Inflammatory macrophage (primary cell): ENCODE results near the gene LPCAT1.
"Not testable (repeated sequence)": the region's sequence is repeated elsewhere in the genome, so short reads cannot be mapped to it uniquely, and the experiment has no call there.

Experiments
- DNase-seq, 2 donors: peaks; one replicate each; pipeline ENCODE4 v3.0.0-alpha.2; 2020 to 2022

LPCAT1 gene

DNA sequence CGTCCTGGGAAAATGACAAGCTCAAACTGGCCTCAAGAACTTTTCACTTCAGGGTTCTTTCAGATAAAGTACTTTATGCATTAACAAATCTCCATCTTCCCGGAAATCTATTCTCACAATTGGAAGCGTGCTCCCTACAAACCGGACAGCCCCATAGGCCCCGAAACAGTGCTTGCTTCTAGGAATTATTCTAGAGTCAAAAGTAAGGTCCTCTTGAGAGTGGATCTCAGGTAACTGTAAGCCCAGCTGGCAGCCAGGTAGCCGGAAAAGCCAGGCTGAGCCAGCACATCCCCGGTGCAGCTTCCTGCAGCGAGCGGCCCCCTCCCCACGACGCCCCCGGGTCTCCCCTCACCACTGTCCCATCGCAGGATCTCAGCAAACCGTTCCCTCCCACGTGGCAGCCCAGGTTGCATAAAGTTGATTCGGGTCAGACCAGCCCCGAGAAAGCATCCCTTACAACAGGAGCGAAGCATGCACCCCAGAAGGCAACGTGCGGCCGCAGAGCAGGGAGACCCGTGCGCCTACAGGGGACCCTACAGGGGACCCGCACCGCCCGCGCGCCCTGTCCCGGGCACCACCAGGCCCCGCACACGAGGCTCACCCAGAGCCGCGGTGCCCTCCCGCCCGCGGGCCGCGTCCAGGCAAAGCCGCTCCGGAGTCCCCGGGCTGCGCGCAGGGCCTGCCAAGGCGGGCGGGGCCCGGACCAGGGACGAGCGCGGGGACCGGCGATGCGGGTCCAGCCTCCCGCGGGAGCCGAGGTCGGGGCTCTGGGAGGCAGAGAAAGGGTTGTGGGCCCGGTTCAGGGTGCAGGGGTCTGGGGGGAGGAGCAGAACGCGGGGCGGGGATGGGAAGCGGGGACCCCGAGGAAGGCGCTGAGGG is 920 bp downstream of the LPCAT1 start:
- no peak for DNase-seq

DNA sequence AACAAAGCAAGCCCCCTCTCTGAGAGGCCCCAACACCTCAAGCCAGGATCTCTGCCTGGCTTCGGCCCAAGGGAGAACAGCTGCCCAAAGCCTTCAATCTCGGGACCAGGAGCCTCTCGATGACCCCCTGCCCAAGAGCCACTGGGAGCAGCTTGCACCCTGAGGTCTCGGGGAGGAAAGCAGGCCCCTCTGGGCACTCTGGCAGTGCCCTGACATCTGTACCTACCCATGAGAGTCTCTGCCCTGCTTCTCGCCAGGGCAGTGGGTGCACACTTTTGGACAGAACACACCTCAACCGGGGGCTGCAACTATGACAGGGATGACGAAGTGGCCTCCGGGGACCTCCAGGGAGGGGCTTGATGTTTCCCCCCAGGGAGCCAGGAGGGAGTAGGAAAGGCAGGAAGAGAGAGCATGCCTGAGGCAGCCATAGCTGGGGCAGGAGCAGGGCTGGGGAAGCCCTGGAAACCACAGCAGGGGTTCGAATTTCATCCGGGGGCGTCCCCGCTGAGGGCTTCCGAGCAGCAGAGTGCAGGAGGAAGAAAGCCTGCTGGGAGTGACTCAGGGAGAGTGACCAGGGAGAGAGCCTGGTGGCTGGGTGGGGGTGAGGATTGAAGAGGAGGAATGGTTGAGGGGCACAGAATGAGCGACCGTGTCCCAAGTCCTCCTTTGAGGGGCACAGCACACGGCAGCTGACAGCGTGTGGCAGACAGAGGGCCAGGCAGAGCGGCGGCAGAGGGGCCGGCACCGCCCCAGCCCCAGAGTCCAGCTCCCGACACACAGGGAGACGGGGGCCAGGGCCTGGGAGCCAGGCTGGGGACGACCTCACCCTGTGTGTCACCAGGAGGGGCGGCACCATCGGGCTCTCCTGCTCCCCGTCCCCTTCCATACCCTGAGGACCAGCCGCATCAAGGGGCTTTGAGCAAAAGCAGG is 1.8 kb downstream of the LPCAT1 start:
- DNase-seq: peak in 1 of 2 donors; percentile 26

DNA sequence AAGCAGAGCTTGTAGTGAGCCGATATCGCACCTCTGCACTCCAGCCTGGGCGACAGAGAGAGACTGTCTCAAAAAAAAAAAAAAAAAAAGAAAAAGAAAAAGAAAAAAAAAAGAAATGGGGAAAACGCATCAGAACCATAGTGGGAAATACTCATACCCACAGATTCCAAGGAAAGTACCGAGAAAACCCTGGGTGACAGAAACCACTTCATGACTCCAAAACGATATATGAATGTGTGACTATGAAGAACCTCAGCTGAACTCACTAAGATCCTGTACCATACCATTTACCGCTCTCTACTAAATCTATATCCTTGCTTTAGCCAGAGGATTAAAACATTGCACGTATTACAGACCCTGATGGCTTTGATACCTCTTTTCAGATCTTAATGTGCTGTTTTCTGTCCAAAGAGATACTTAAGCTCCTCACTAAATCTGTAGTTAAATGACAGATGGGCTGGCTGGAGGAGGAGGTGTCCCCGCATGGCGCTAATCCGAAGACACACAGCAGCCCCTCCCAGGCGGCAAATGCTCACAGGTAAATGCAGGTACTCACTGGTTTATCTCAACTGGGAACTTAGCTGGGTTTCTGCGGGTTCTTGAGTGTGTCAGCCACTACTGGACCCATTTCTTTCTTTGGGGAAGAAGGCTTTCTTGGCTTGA is 2.8 kb downstream of the LPCAT1 start:
- DNase-seq: no peak

DNA sequence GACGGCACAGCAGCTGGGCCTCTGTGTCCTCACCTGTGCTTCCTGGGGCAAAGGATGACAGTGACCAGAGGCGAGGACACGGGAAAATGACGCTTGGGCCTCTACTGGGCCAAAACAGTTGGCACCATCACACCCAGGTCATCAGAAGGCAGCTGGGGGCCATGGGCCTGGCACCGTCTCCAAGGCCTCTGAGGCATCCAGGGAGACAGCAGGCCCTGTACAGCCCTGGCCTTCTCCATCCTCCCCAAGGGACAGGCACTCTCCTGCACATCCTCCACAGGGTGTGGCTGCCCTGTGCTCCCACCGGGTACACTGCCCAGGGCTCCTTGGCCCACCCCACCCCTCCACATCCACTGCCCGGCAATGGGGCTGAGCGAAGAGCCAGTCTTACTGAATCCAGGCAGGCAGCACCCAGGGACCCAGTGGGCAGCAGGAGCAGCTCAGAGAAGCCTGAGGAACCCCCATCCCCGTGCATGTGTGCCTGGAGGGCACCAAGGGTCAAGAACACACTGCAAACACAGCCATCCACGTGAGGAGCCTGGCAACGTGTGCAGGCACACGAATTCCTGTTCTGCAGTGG is 4.0 kb downstream of the LPCAT1 start:
- no peak for DNase-seq

DNA sequence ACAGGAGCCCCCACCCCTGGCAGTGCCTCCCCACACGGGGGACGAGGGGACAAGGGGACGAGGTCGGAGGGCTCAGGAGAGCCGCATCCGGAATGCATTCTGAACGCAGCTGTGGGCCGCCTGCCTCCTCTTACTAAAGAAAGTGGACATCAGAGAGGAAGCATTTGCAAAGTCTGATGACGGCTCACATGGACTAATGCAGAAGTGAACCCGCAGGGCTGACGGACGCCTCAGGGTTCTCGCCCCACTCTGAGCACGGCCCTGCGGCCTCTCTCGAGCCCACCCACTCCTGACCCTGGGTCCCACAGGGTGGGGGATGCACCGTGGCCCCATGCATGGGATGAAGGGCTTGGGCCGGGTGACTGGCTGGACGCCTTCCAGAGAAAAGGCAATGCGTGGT is 5.9 kb downstream of the LPCAT1 start:
- DNase-seq: peak; percentile 59 to 82

DNA sequence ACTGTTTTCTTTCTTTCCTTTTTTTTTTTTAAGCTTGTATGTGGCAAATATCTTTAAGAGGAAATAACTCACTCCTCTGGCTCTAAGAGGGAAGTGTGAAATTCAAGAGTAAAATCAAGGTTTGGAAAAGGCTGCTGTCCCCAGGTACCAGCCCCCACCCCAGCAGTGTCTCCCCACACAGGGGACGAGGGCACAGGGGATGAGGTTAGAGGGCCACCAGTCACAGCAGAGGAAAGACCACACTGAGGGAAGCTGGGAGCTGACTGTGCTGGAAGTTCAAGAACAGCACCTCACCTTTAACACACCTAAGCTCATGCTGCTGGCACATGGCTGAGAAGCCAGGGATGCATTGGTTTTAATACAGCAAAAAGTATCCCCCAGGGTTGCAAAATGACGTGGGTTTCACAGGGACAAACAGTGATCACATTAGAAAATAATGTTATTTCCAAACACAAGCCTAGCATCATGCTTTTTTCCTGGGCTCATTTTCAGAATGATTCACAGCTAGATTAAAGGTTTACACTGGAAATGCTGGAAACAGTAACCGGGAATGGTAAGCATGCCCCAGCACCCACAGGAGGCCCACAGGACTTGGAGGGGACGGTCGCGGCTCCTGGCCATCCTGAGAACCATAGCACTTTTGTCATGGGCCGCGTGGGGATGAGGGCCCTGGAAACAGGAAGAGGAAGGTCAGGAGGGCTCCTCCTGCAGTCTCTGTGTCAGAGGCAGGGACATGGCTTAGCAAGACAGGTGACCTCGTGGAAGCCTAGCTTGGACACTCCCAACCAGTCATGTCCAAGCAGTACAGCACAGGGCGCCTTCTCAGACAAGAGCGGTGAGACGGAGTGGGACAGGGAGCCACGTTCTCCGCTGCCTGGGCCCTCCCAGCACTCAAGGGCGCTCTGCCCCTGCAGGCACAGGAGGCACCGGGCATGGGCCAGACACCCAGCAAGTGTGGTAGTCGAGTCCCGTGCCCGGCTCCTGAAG is 6.9 kb downstream of the LPCAT1 start:
- peak; percentile 28 to 79 for DNase-seq

DNA sequence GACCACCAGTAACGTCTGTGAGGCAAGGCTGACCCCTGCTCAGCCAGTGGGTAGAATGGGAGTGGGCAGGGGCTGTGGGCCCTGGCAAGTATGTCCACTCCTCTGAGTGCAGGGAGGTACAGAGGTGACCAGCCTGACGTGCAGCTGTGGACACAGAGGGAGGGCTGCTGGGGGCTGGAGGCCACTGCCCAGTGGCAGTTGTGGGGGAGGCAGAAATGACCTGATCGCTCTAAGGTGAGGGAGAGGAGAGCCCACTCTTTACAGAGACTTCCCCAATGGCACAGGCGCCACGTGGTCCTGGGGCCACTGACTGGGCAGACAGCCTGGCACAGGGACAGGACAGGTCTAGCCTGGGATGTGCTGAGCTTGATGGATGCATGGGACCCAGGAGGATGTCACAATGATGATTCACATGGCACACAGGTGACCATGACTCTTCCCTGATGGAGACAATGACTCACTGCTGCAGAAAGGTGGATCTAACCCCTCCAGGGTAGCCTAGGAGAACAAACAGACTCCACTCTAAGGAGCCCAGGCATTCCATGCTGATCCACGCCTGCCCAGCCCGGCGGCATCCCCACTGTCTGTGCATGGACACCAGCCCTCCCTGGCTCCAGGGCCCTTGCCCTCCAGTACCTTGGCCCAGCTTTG is 7.7 kb downstream of the LPCAT1 start:
- peak in 1 of 2 donors; percentile 51 for DNase-seq

DNA sequence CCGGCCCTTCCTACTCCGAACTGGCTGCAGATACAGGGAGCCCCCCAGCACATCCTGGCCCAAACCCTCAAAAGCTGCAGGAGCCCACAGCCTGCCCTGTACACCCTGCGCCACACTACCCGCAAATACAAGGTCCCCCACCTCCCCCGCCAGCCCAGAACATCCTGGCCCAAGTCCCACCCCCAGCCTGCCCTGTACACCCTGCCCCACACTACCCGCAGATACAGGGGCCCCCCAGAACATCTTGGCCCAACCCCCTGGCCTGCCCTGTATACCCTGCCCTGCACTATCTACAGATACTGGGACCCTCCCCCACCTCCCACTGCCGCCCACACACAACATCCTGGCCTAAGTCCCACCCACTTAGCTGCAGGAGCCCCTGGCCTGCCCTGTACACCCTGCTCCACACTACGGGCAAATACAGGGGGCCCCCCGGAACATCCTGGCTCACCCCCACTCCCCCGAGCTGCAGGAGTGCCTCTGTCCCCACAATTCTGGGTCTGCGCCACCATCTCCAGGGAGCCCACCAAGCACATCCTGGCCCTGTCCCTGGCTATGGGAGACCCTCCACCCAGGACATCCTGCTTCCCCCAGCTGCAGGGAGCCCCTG is 8.3 kb downstream of the LPCAT1 start:
- no peak for DNase-seq

DNA sequence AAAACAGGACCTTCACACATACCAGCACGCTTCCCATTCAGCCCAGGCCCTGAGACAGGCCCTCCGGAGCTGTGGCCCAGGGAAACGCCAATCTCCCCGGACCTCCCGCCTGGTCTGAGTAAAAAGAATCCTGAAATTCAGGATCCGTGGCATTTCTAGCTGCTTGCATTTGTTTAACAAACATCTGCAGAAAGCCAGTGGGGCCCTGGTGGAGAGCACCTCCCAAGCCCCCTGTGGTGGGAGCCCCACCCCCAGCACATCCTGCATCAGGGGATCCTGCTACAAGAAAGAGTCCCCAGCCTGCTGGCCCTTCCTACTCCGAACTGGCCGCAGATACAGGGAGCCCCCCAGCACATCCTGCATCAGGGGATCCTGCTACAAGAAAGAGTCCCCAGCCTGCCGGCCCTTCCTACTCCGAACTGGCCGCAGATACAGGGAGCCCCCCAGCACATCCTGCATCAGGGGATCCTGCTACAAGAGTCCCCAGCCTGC is 8.9 kb downstream of the LPCAT1 start:
- not testable (repeated sequence) for DNase-seq

DNA sequence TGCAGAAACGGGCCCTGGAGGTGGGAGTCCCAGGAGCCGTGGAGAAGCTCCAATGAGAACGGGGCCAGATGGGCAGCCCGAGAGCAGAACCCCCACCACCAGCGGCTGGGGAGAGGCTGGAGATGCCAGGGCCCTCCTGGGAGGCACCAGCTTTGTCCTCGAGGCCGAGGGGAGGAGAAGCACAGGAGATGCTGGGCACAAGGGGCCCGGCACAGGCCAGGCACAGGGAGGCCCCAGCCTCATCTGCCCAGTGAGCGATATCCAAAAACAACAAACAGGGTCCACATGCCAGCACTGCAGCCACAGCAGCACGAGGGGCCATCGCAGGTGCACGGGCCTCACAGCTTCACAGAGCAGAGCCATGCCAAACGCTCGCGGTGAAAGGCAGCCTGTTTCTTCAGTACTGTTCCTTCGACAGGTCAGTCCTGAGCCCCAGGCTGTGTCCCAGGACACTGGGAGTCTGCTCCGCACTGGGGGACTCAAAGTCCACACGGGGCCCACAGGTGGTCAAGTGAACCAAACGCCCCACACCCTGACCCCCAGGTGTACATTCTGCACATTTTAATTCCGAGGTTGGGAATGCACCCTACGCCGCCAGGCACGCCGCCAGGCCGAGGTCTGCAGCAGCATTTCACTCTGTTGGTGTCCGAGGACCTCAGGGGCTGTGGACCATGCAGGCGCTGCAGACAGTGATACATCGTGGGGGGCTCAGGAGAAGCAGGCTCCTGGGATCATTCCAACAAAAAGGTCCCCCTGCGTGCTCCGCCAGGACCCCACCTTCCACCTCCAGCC is 9.5 kb downstream of the LPCAT1 start:
- DNase-seq: no peak

DNA sequence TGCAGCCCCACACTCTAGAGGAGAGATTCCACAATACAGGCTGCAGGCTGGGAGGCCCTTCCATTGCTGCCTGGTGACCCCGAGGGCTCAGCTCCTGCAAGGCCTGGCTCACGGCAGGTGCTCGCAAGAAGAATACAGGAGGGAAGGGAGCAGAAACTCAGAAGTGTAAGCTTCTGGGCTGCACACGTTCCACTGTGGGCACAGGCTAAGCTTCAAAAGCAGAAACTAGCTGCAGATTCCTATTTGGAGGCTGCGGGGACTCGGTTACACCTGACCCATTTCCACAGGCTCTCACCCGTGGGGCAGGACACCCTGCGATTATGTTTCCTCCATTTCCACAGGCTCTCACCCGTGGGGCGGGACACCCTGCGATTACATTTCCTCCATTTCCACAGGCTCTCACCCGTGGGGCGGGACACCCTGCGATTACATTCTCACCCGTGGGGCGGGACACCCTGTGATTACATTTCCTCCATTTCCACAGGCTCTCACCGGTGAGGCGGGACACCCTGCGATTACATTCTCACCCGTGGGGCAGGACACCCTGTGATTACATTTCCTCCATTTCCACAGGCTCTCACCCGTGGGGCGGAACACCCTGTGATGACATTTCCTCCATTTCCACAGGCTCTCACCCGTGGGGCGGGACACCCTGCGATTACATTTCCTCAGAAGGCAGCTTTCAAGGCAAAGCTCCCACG is 10.3 kb downstream of the LPCAT1 start:
- DNase-seq: peak in 1 of 2 donors; percentile 33

DNA sequence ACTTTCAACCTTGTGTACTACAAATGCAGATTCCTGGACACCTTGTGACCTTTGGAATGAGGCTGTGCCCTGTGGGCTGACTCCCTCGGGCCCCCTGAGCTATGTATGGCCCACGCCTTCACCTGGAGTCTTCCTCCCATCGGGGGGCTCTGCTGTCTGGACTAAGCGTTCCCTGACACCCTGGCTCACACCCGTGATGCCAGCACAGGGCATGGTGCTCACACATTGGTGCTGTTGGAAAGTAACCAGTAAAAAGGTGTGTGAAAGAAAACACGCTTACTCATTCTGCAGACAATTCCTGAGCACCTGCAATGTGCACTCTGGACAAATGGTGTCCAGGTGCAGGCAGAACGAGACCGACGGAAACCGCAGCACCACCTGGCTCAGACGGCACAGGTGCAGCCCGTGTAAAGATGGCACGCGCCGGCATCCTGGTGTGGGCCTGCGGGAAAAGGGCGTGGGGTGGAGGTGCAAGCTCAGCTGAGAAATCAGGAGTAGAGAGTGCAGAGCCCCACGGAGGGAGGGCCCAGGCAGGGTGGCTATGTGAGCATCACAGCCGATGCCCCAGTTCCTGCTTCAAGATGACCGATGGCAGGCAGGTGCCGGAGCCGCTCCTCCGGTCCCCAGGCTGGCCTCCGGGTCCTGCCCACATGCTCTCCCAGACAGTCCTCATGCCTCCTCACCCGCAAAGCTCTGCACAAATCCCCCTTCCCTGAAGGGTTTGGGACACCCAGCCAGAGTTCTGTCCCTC is 11.0 kb downstream of the LPCAT1 start:
- DNase-seq: no peak

DNA sequence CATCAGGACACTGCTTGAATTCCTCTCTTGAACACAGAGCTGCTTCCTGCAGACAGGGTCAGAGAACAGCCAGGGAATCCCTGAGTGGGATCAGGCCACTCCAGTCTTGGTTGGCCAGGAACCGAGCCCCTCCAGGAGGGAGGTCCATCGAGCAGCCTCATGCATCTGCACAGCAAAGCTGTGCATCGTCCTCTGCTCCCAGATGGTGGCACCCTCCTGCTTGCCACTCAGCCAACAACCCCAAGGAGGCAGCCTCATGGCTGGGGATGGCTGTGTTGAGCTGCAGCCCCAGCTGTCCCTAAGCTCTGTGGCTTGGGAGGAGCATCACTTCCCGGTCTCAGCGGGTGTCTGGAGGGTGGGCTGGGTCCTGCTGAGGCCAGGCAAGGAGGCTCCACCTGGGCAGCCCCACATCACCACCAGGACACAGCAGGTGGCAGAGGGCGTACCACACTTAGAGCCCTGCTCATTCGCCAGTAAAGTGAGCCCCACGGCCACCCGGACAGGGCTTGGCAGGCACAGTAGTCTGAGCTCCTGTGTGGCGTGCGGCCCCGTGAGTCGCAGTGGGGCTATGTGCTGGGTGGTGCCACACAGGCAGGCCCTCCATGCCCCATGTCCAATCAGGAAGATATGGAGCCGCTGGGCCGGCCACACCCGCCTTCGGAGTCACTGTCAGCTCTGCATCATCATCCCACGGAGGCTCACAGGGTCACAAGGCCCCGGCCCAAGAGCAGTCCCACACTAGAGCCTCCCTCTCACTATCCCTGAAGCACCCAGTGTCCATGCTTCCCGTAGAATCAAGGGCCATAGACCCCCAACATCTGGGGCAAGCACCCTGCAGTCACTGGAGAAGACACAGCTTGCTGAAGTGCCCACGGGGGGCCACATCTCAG is 11.9 kb downstream of the LPCAT1 start:
- peak in 1 of 2 donors; percentile 58 for DNase-seq

DNA sequence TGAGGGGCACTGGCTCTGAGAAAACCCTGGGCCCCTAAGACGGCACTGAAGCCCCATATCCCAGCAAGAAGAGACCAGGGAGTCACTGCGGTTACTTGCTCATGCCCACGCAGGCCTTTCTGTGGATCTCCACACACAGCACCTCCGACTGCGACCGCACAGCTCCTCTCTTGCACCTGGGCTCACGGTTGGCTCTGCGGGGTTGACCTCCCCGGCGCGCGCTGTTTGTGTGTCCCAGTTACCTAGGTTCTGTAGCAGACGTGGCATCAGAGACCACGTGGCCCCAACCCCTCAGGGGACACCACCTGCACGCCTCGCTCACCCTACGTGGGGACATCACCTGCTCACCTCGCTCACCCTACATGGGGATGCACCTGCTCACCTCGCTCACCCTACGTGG is 12.7 kb downstream of the LPCAT1 start:
- no peak for DNase-seq

DNA sequence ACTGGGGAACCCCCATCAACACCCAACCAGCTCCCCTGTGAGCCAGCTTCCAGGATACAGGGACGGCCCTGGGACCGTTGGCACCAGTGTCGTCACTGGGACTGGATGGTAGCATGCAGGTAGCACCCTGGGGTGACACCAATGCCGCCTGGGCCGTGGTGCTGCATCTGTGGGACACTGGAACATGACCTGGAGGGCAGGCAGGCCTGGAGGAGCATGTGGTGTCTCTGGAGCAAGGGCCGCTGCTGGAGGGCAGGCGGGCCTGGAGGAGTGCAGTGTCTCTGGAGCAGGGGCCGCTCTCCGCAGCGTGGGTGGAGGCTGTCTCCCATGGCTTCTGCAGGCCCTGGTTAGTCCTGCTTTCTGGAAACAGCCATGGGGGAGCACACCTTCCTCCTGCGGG is 13.1 kb downstream of the LPCAT1 start:
- no peak for DNase-seq

DNA sequence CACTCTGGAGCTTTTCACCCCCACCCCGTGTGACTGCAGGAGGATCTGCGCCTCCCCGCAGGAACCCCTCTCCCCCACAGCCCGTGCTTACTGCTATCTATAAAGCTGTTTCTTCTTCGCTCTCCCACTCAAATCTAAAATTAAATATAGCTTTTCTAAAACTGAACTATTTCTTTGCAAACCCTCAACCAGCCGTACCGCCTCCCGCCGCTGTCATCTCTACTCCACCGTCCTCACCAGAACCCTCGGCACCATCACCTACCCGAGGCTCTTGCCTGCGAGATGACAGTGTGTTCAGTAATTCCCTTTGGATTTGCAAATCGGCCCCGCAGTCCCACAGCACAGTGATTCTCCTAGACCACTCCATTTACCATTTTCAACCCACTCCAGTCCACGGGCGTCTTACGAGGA is 13.6 kb downstream of the LPCAT1 start:
- no peak for DNase-seq
